AG04450 (cell line): ENCODE data around the gene FAM107B. TPM values are rescaled to one million over a fixed set of nuclear protein-coding genes. Genes with fewer than 3 reads are reported as not detected.

Experiments used
- CTCF ChIA-PET: fragments of 300-600, 350-600 bp; formaldehyde crosslinking; extraction: SDS; loops from one replicate; lab custom pipeline; 2022; ENCODE audit warnings: antibody characterized with exemption, inconsistent platforms; lab: Charles Lee
- POLR2A ChIA-PET: fragments of 350-600 bp; formaldehyde crosslinking; extraction: SDS; loops from one replicate; lab custom pipeline; 2021; ENCODE audit warnings: antibody characterized with exemption, inconsistent platforms; lab: Yijun Ruan, JAX
- DNase-seq: peaks from one replicate; pipeline ENCODE4 v3.0.0-alpha.2; 2011; ENCODE audit warnings: low read depth, low spot score
- H3K27ac ChIP-seq: one replicate; pipeline ENCODE4 v1.5.1; 2012; ENCODE audit warnings: low read depth, low read length, control low read depth
- H3K27me3 ChIP-seq: one replicate; pipeline ENCODE4 v1.6.0; 2012; ENCODE audit warnings: low read length; ENCODE audit not compliant: control insufficient read depth, insufficient read depth
- H3K4me3 ChIP-seq: 2 replicates; pipeline ENCODE4 v1.5.1; 2011; ENCODE audit warnings: mild to moderate bottlenecking, low read depth, low read length, control low read depth
- H3K9me3 ChIP-seq: 2 replicates; pipeline ENCODE4 v1.5.1; 2012; ENCODE audit warnings: low read length; ENCODE audit not compliant: control insufficient read depth, insufficient read depth
- CTCF ChIP-seq: IDR thresholded peaks from 2 replicates; pipeline ENCODE4 v1.5.1; 2011; ENCODE audit warnings: low read depth, low read length, control low read depth, inconsistent platforms
- polyA plus RNA-seq: library from polyadenylated mRNA; depleted of rRNA; stranded (reverse); fragments of >200 nt; gene quantifications from 2 replicates; pipeline ENCODE4 v1.2.3, GENCODE V29; 2011

Gene FAM107B
- polyA plus RNA-seq, 1 experiment = 41.4 TPM

GRCh38 chr10:14510346-14510745 lies 264.4 kb downstream of the FAM107B start:
- no peak for TF ChIP-seq CTCF
- Histone ChIP-seq H3K9me3 (no peaks in the 10 kb centered on the region), H3K27me3 (no peaks in the 10 kb centered on the region), H3K27ac (no peak overlapping the region), H3K4me3 (no peak overlapping the region)
- no peak for DNase-seq
- POLR2A ChIA-PET = no interaction called here
- CTCF ChIA-PET = no interaction called here

- no peaks in the 10 kb centered on the region for H3K9me3 ChIP-seq
- H3K27ac ChIP-seq = no peak overlapping the region
- no peaks in the 10 kb centered on the region for H3K27me3 ChIP-seq
- TF ChIP-seq CTCF = no peak
- no peak overlapping the region for H3K4me3 ChIP-seq
- no peak for DNase-seq
- ChIA-PET POLR2A (no interaction called here), CTCF (interaction anchor here (0.6 to 1.2 kb wide), 3 partner anchors 10 to 174 kb away, joined by 3 to 4 read pairs (median 4); no protein-coding TSS in a partner anchor)
These were observed 266.0 kb downstream of the FAM107B start for GRCh38 chr10:14508725-14509124.

- POLR2A ChIA-PET = no interaction called here
These were observed 266.9 kb downstream of the FAM107B start for GRCh38 chr10:14507781-14508180.

GRCh38 chr10:14507176-14507575 lies 267.5 kb downstream of the FAM107B start:
- H3K27ac ChIP-seq = no peak overlapping the region
- H3K4me3 ChIP-seq = no peak overlapping the region
- CTCF ChIA-PET = no interaction called here
- DNase-seq = no peak
- POLR2A ChIA-PET = no interaction called here
- no peaks in the 10 kb centered on the region for H3K27me3 ChIP-seq
- no peaks in the 10 kb centered on the region for H3K9me3 ChIP-seq
- no peak for TF ChIP-seq CTCF

More at GRCh38 chr10:14507781-14508180, 266.9 kb downstream of the FAM107B start:
- Histone ChIP-seq H3K27ac (no peak overlapping the region), H3K4me3 (no peak overlapping the region), H3K27me3 (no peaks in the 10 kb centered on the region), H3K9me3 (no peaks in the 10 kb centered on the region)
- TF ChIP-seq CTCF = no peak
- CTCF ChIA-PET = interaction anchor here (1.2 kb wide), 1 partner anchor 9 kb away, joined by 4 read pairs; no protein-coding TSS in a partner anchor
- DNase-seq = no peak

- Histone ChIP-seq H3K27me3 (no peaks in the 10 kb centered on the region), H3K27ac (no peak overlapping the region), H3K4me3 (no peak overlapping the region), H3K9me3 (no peaks in the 10 kb centered on the region)
- DNase-seq = no peak
- CTCF ChIA-PET = interaction anchor here (0.5 kb wide), 1 partner anchor 25 kb away, joined by 4 read pairs; no protein-coding TSS in a partner anchor
- TF ChIP-seq CTCF = no peak
- POLR2A ChIA-PET = no interaction called here
These were observed 272.3 kb downstream of the FAM107B start for GRCh38 chr10:14502431-14502830.
